IgD-negative memory B cell (primary cell): ENCODE measurements around the gene AACS. TPM values are rescaled to one million over a fixed set of nuclear protein-coding genes. Genes with fewer than 3 reads are reported as not detected.
A peak's percentile ranks its signal among the peaks of the same experiment; 100 is the strongest.

Experiments
- H3K27ac Mint-ChIP-seq, 3 donors: one replicate each; pipeline ENCODE4 v1.8.0; 2020 to 2022; ENCODE audit warnings: mild to moderate bottlenecking in 3 of 3, mixed read lengths in 3 of 3, moderate library complexity in 1 of 3
- H3K27me3 Mint-ChIP-seq: one replicate; pipeline ENCODE4 v1.8.0; 2021; ENCODE audit warnings: mixed read lengths
- H3K36me3 Mint-ChIP-seq: one replicate; pipeline ENCODE4 v1.8.0; 2020; ENCODE audit warnings: mild to moderate bottlenecking, mixed read lengths
- H3K4me1 Mint-ChIP-seq, 3 donors: one replicate each; pipeline ENCODE4 v1.8.0; 2020 to 2022; ENCODE audit warnings: mixed read lengths in 3 of 3, mild to moderate bottlenecking in 1 of 3
- H3K4me3 Mint-ChIP-seq, 4 donors: one replicate each; pipeline ENCODE4 v1.8.0; 2020 to 2022; ENCODE audit warnings: mild to moderate bottlenecking in 4 of 4, mixed read lengths in 4 of 4, moderate library complexity in 3 of 4
- H3K9me3 Mint-ChIP-seq, 3 donors: one replicate each; pipeline ENCODE4 v1.8.0; 2020 to 2021; ENCODE audit warnings: mixed read lengths in 3 of 3, mild to moderate bottlenecking in 1 of 3
- polyA plus RNA-seq: library from polyadenylated mRNA; unstranded; fragments of 300-500 nt; fragmentation: Illumina TruSeq; gene quantifications from one replicate; pipeline ENCODE4 v1.2.3, GENCODE V29; 2021

The AACS gene
- polyA plus RNA-seq, 1 donor from 2014 or later, result 4.2 TPM

DNA sequence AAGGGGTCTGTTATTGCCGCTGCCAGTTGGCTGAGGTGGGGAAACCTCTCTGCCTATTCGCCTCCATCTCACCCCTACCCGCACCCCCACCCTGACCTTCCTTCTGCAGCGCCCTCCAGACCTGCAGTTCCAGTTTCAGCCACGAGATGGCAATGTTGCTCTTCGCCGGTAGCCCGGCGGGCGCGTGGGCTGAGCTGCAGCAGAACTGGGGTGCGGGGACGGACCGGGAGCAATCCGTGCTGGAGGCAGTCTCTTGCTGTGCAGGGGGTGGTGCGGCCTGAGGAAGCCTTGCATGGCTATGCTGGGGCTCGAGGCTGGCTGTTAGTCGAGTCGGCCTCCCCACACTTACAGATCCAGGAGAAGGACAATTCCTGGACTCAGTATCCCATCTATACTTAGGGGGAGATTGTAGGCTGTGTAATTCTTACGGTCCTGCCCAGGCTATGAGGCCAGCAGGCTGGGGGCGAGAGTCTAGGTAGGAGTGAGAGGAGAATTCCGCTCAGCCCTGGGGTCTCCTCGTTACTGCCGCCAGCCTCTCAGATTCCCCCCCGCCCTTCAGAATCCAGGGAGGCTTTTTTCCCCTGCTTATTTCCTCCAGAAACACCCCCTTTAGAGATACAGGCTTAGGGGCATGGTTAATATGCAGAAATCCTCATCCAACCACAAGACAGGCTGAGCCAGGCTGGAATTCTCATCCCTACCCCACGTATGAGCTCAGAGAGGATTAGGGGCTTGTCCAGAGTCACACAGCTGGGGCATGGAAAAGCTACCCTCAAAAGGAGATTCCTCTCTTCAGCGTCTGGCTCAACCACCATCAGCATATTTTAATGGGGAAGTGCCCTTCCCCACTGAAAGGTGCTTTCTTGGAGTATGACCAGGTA lies 118.2 kb downstream of the AACS start:
- Mint-ChIP-seq H3K36me3 (no peaks in the 10 kb centered on the region), H3K9me3 (no peaks in the 10 kb centered on the region), H3K4me1 (peaks cover 6 to 9% (median 7%) of the 10 kb centered on the region in 3 donors), H3K4me3 (peak overlapping the region in 3 of 4 donors; percentile 13 to 60 (median 25)), H3K27me3 (peaks cover 48% of the 10 kb centered on the region), H3K27ac (peak overlapping the region in 1 of 3 donors; percentile 18)

DNA sequence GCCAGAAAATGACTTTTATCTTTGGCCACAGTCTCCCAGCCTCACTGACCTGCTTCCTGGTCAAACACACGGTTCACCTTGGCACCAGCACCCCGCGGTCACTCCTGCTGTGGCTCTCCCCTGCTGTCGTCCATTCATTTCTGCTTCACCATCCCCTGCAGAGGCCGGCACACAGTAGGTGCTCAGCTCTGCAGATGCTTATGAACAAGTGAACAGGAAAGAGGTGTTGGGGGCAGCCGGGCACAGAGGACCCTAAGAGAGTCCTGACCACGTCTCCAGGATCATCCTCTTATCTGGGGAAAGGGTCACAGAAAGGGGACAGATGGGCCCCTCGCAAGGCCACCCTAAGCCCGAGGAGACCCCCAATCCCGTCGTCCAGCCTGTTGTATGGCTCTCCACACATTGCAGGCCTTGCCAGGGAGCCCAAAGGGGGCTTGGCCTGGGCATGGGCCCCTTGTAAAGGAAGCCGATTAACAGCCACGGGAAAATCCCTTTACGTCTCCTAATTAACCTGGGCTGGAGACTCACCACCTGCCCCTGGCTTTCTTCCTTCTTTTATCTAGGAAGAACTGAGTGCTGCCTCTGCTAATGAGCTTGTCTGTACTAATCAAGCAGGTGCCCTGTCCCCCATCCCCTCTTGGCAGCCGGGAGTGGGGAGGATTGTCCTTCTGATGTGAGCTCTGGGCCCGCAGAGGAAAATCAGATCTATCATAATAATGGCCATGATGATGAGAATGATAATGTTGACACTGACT lies 119.2 kb downstream of the AACS start:
- peaks cover 6 to 12% (median 9%) of the 10 kb centered on the region in 3 donors for H3K4me1 Mint-ChIP-seq
- no peaks in the 10 kb centered on the region for H3K9me3 Mint-ChIP-seq
- peaks cover 49% of the 10 kb centered on the region for H3K27me3 Mint-ChIP-seq
- H3K27ac Mint-ChIP-seq, result no peak overlapping the region
- H3K4me3 Mint-ChIP-seq, result peak overlapping the region; percentile 34 to 58 (median 49)
- H3K36me3 Mint-ChIP-seq, result no peaks in the 10 kb centered on the region

DNA sequence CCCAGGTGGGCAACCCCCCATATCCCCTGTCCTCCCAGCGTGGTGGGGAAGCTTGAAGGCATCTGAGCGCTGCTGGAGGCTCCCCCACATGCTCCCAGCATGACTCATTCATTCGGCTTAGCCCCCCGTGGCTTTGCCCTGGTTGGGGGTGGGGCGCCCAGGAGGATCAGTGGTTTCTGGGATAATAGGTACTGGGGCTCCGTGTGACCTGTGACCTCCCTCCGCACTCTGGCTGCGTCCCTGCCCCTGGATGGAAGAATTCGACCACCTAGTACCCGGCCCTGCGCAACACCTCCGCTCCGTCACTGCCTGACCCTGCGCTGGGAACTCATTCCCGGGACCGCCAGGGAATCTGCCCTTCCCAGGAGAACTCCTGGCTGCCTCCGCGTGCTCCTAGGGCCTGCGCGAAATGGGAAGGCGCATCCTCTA lies 120.1 kb downstream of the AACS start:
- Mint-ChIP-seq H3K27me3 (peaks cover 57% of the 10 kb centered on the region), H3K4me3 (peak overlapping the region in 3 of 4 donors; percentile 27 to 58 (median 54)), H3K9me3 (no peaks in the 10 kb centered on the region), H3K36me3 (no peaks in the 10 kb centered on the region), H3K27ac (no peak overlapping the region), H3K4me1 (peaks cover 6 to 13% (median 9%) of the 10 kb centered on the region in 3 donors)

DNA sequence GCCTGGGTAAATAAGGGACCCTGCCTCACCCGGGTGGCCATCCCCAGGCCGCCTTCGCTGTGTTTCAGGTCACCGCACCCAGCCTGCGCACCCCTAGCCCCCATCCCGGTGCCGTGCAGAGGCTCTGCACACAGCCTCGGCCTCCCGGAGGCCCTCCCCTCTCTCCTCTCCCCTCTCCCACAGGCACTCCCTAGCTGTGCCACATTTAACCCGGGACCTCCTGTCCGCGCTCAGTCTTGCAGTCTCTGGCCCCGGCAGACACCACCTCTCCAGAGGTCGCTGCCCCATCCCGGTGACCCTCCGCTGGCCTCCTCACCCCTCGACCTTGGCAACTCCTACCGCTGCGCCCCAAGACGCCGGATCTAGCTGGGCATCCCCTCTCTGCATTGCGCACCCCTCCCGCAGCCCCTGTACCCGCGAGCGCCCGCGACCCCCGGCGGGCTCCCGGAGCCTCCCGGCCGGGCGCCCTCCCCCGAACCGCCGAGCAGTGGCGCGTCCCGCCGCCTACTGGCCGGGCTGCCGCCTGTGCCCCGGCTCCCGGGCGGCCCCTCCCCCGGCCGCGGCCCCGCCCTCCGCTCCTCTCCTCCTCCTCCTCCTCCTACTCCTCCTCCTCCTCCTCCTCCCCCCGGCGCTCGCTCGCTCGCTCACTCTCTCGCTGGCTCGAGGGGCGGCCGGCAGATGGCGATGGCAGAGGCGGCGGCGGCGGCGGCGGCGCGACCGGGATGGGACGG lies 120.7 kb downstream of the AACS start, which contains the start of gene TMEM132B:
Gene TMEM132B (plus strand): TSS at position 647 of the 731 bp plus-strand sequence.
- Mint-ChIP-seq H3K4me3 (peak within 1 kb of the TSS in 3 of 4 donors; percentile 32 to 75 (median 60)), H3K9me3 (no peaks in the 10 kb centered on the region)

DNA sequence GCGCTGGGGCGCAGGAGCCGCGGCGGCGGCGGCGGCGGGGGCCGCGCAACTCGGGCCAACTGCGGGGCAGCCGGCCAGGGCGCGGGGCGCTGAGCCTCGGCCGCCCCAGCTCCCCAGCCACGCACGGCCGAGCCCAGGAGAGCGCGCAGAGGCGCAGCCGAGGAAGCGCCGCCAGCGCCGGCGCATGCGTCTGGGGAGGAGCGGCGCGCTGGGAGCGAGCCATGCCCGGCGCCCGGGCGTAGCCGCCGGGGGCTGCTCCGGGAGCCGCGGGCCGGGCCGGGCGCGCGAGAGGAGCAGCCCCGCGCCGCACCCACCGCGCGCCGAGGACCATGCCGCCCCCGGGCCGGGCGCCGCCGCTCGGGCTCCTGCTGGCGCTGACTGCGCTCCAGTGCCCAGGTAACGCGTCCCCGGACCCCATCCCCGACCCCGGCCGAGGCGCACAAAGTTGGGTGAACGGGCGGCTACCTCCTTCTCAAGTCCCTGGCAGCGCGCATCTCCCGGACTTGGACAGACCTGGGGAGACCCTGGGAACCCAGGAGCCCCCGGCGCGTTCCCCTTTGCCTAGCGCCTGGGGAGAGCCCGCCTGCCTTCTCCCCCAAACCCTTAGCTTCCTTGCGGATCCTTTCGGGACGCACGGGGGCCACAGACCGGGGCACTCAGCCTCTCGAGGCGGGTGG lies 121.4 kb downstream of the AACS start:
- Mint-ChIP-seq H3K36me3 (no peaks in the 10 kb centered on the region), H3K9me3 (no peaks in the 10 kb centered on the region), H3K27me3 (peaks cover 56% of the 10 kb centered on the region), H3K27ac (no peak overlapping the region), H3K4me3 (peak overlapping the region in 2 of 4 donors; percentile 54 to 60), H3K4me1 (peaks cover 6 to 13% (median 9%) of the 10 kb centered on the region in 3 donors)

More for the DNA sequence above, 120.7 kb downstream of the AACS start, which contains the start of gene TMEM132B:
- no peaks in the 10 kb centered on the region for H3K36me3 Mint-ChIP-seq
- H3K27me3 Mint-ChIP-seq, result peaks cover 57% of the 10 kb centered on the region
- H3K27ac Mint-ChIP-seq, result no peak within 1 kb of the TSS
- H3K4me1 Mint-ChIP-seq, result peaks cover 6 to 13% (median 9%) of the 10 kb centered on the region in 3 donors

DNA sequence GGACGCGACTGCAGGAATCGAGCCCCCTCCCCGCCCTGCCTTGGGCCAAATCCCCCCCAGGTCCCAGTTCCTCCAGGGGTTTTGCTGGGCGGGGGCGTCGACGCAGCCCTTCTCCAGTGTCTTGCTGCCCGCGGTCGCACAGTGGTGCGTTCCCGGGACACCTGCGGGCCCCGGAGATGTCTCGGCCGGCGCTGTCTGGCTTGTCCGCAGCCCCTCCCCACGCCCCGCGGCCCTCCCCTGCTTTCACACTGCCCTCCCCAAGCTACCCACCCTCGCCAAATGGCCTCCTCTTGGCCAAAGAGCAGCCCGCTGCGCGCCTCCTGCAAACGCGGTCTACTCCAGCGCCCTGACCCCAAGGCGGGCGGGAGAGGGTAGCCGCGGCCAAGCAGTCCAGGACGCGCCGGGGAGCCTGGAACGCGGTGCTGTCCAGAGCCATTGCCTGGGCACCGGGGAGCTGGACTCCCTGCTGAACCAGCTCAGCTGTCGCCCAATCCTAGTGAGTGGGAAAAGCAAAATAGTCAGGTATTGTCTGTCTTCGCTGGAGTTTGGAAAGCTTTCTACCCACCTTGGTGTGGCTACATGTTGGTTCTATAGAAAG lies 122.0 kb downstream of the AACS start:
- no peak overlapping the region for H3K27ac Mint-ChIP-seq
- H3K4me3 Mint-ChIP-seq, result peak overlapping the region in 2 of 4 donors; percentile 68 to 70
- peaks cover 58% of the 10 kb centered on the region for H3K27me3 Mint-ChIP-seq
- H3K9me3 Mint-ChIP-seq, result no peaks in the 10 kb centered on the region
- no peaks in the 10 kb centered on the region for H3K36me3 Mint-ChIP-seq
- H3K4me1 Mint-ChIP-seq, result peaks cover 6 to 13% (median 9%) of the 10 kb centered on the region in 3 donors

DNA sequence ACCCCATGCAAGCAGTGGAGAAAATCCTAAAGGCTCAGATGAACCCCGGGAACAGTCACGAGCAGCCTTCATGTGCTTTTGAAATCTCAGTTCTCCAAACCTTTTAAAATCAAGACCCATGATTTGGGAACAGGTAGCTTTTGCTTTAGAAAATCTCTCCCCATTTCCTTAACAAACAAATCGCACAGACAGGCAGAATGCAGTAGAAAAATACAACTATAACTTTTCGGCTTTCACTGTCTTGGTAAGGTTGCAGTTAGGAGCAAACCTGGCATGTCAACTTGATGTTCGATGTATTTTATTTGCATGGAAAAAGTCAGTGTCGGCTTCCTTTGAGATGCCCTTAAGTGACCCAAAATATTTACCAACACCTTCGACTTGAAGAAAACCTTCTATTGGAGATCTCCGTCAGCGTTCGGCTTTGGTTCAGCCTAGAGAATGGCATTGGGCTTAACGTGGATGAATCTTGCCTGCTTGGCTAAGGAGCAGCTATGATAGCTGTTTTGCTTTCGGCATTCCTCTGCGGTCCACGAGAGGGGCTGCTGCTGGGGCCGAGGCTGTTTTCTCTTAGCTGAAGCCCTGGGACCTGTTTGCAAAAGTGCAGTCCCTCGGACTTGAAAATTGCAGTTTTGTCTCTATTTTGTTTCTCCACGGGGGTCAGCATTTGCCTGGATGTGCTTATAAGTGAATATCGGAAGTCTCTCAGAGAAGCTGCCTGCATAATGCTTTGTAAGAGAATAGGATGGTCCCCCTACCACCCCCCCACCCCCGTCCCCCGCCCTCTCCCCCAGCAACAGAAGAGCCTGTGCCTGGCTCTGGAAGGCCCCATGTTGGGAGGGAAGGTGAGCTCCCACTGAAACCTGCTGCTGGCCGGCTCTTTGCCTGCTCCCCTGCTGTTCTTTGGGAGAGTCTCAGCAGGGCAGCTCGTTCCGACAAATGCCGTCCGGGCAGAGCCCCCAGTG lies 122.8 kb downstream of the AACS start:
- Mint-ChIP-seq H3K36me3 (no peaks in the 10 kb centered on the region), H3K27ac (no peak overlapping the region), H3K4me1 (peaks cover 6 to 12% (median 9%) of the 10 kb centered on the region in 3 donors)

DNA sequence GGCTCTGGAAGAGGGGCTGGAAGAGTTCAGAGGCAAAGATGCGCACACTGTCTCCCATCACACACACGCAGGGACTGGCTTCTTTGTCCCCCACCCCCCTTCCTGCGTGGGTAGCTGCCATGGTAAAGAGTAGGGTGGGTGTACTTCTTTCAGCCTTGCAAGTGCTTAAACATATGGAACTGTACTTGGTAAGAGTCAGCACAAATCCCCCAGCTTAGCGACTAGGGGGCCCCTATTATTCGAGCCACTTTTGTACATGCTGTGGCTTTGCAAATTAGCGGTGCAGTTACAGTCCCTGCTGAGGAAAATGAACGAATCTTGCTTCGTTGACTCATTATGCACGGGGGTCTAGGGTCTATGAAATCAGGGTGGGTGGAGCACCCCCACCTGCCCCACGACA lies 123.8 kb downstream of the AACS start:
- no peaks in the 10 kb centered on the region for H3K9me3 Mint-ChIP-seq
- peak overlapping the region in 1 of 3 donors; percentile 62 for H3K27ac Mint-ChIP-seq
- peaks cover 6 to 9% (median 6%) of the 10 kb centered on the region in 3 donors for H3K4me1 Mint-ChIP-seq
- peaks cover 59% of the 10 kb centered on the region for H3K27me3 Mint-ChIP-seq
- H3K4me3 Mint-ChIP-seq, result no peak overlapping the region
- no peaks in the 10 kb centered on the region for H3K36me3 Mint-ChIP-seq

More for the DNA sequence above, 122.8 kb downstream of the AACS start:
- Mint-ChIP-seq H3K9me3 (no peaks in the 10 kb centered on the region), H3K4me3 (peak overlapping the region in 2 of 4 donors; percentile 68 to 70), H3K27me3 (peaks cover 64% of the 10 kb centered on the region)

DNA sequence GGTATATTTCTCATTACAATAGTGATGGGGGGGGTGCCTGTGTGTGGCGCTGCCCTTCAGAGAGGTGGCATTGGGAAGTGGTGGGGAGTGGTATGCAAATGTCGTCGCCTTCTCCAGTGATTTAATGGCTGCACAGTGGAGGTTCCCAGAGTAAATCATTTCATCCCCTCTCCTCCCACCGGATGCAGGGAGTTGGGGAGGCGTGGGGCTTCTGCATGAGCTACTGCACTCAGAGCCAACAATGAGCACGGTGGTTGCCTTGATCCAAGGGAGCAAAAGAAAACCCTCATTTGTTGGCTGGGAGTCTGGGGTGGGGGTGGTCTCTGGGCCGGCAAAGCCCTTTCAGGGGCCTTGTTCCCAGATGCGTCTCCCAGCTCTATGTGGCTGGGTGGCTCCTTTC lies 124.3 kb downstream of the AACS start:
- H3K27ac Mint-ChIP-seq, result peak overlapping the region in 1 of 3 donors; percentile 62
- H3K9me3 Mint-ChIP-seq, result no peaks in the 10 kb centered on the region
- no peak overlapping the region for H3K4me3 Mint-ChIP-seq
- H3K36me3 Mint-ChIP-seq, result no peaks in the 10 kb centered on the region
- H3K27me3 Mint-ChIP-seq, result peaks cover 56% of the 10 kb centered on the region
- H3K4me1 Mint-ChIP-seq, result peaks cover 6 to 9% (median 6%) of the 10 kb centered on the region in 3 donors

DNA sequence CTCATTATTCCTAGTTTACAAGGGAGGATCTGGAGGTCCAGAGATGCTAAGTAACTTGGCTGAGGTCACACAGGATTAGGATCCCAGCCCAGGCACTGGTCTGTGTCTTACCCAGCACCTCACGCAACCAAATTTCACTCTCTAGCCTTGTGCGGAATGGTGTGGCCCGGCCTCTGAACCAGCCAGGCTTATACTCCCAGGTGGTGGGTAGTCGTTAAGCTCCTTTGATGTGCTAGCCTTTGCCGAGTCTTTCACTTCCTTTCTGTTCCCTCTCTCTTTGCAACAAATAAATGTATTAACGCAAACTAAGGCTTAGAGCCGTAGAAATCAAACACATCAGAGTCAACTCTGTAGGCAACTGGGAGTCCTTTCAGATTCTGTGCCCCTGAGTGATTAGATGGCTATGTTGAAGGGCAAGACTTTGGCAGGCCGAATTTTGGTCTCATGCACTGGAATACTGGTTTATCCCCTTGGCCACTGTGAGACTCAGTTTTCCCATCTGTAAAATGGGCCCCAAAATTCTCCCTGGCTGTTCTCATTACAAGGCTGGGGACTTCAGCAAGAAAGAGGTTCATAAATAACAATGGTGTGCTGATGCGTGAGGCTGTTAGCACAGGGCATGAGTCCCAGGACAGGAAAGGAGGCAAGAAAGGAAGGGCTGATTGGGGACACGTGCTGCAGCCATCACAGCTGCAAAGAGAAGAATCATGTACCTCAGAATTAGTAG lies 126.3 kb downstream of the AACS start:
- Mint-ChIP-seq H3K27ac (no peak overlapping the region), H3K9me3 (peaks cover 0 to 2% (median 0%) of the 10 kb centered on the region in 3 donors), H3K4me3 (no peak overlapping the region), H3K27me3 (peaks cover 53% of the 10 kb centered on the region), H3K36me3 (no peaks in the 10 kb centered on the region), H3K4me1 (peaks cover 6 to 9% (median 6%) of the 10 kb centered on the region in 3 donors)

DNA sequence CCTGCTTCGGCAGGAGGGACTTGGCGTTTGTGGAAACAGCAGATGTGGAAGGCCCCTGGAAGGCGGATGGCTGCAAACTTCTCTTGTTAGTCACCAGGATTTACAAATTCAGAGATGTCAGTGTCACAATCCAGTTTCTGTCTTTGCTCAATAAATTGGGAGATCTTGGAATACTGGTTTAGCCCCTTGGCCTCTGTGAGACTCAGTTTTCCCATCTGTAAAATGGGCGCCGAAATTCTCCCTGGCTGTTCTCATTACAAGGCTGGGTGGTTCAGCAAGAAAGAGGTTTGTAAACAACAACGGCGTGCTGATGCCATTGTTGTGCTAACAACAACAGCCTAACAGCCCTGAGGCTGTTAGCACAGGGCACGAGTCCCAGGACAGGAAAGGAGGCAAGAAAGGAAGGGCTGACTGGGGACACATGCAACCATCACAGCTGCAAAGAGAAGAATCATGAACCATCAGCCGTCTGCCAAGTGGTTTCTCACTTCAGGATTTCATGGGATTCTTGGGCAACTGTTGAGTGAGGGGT lies 127.5 kb downstream of the AACS start:
- H3K27ac Mint-ChIP-seq, result peak overlapping the region in 1 of 3 donors; percentile 57
- H3K4me3 Mint-ChIP-seq, result no peak overlapping the region
- peaks cover 0 to 2% (median 0%) of the 10 kb centered on the region in 3 donors for H3K9me3 Mint-ChIP-seq
- H3K27me3 Mint-ChIP-seq, result peaks cover 47% of the 10 kb centered on the region
- no peaks in the 10 kb centered on the region for H3K36me3 Mint-ChIP-seq
- peaks cover 4 to 6% (median 5%) of the 10 kb centered on the region in 3 donors for H3K4me1 Mint-ChIP-seq
